ENCODE measurements around the gene SRC.

The SRC gene

GRCh38 chr20:37389844-37390275, 43.9 kb downstream of the SRC start:
- Histone ChIP-seq H3K4me1 (ENCODE audit: insufficient read depth, low read length, severe bottlenecking) (no peaks in the 10 kb centered on the region), H3K36me3 (ENCODE audit: insufficient read depth, low read length) (no peaks in the 10 kb centered on the region), H3F3A (ENCODE audit: insufficient read depth, low read length) (no peaks in the 10 kb centered on the region), H3K4me2 (ENCODE audit: low read length) (no peak overlapping the region), H2AFZ (ENCODE audit: low read length) (no peak overlapping the region), H3K9me2 (ENCODE audit: low read depth, low read length) (no peaks in the 10 kb centered on the region), H3K4me3 (ENCODE audit: low read depth, low read length, poor library complexity, severe bottlenecking) (no peak overlapping the region), H4K20me1 (ENCODE audit: insufficient read depth, low read length) (no peaks in the 10 kb centered on the region), H3K9me3 (ENCODE audit: low read length) (no peaks in the 10 kb centered on the region), H3K79me2 (ENCODE audit: insufficient read depth, low read length) (no peaks in the 10 kb centered on the region), H3K27ac (ENCODE audit: low read depth, low read length, poor library complexity, severe bottlenecking) (no peak overlapping the region), H3K27me3 (ENCODE audit: insufficient read depth, low read length) (no peaks in the 10 kb centered on the region; the same call in 1 of the 2 replicates), H3K9ac (ENCODE audit: low read length) (no peak overlapping the region)
- TF ChIP-seq, protein P1, sequence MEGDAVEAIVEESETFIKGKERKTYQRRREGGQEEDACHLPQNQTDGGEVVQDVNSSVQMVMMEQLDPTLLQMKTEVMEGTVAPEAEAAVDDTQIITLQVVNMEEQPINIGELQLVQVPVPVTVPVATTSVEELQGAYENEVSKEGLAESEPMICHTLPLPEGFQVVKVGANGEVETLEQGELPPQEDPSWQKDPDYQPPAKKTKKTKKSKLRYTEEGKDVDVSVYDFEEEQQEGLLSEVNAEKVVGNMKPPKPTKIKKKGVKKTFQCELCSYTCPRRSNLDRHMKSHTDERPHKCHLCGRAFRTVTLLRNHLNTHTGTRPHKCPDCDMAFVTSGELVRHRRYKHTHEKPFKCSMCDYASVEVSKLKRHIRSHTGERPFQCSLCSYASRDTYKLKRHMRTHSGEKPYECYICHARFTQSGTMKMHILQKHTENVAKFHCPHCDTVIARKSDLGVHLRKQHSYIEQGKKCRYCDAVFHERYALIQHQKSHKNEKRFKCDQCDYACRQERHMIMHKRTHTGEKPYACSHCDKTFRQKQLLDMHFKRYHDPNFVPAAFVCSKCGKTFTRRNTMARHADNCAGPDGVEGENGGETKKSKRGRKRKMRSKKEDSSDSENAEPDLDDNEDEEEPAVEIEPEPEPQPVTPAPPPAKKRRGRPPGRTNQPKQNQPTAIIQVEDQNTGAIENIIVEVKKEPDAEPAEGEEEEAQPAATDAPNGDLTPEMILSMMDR (IDR thresholded peaks at IDR 0.05; ENCODE audit: low read length) = no peak
- TF ChIP-seq EZH2 (IDR thresholded peaks at IDR 0.05; ENCODE audit: borderline replicate concordance, low read length) = no peak

DNA sequence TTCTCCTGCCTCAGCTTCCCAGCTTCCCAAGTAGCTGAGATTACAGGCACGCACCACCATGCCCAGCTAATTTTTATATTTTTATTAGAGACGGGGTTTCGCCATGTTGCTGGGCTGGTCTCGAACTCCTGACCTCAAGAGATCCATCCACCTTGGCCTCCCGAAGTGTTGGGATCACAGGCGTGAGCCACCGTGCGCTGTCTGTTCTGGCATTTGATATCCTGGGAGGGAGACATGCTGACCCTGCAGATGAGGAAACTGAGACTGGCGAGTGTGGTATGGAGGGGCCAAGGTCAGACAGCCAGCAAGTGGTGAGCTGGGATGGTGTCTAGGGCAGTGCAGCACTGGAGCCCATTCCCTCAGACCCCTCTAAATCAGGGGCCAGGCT, 44.6 kb downstream of the SRC start:
- Histone ChIP-seq H4K20me1 (ENCODE audit: insufficient read depth, low read length) (no peaks in the 10 kb centered on the region), H3K4me2 (ENCODE audit: low read length) (no peak overlapping the region), H3F3A (ENCODE audit: insufficient read depth, low read length) (no peaks in the 10 kb centered on the region), H3K36me3 (ENCODE audit: insufficient read depth, low read length) (no peaks in the 10 kb centered on the region), H3K4me3 (ENCODE audit: low read depth, low read length, poor library complexity, severe bottlenecking) (no peak overlapping the region), H3K79me2 (ENCODE audit: insufficient read depth, low read length) (no peaks in the 10 kb centered on the region), H2AFZ (ENCODE audit: low read length) (no peak overlapping the region), H3K27me3 (ENCODE audit: insufficient read depth, low read length) (no peaks in the 10 kb centered on the region; the same call in 1 of the 2 replicates), H3K9me2 (ENCODE audit: low read depth, low read length) (no peaks in the 10 kb centered on the region), H3K27ac (ENCODE audit: low read depth, low read length, poor library complexity, severe bottlenecking) (no peak overlapping the region), H3K9me3 (ENCODE audit: low read length) (no peaks in the 10 kb centered on the region), H3K9ac (ENCODE audit: low read length) (no peak overlapping the region), H3K4me1 (ENCODE audit: insufficient read depth, low read length, severe bottlenecking) (no peaks in the 10 kb centered on the region)
- TF ChIP-seq, protein P1 (IDR thresholded peaks at IDR 0.05; ENCODE audit: low read length) = no peak
- TF ChIP-seq EZH2 (IDR thresholded peaks at IDR 0.05; ENCODE audit: borderline replicate concordance, low read length) = no peak

GRCh38 chr20:37390891-37391525, 45.1 kb downstream of the SRC start:
- H3K9me2 ChIP-seq (ENCODE audit: low read depth, low read length) = no peaks in the 10 kb centered on the region
- no peaks in the 10 kb centered on the region for H3K79me2 ChIP-seq (ENCODE audit: insufficient read depth, low read length)
- H3K4me1 ChIP-seq (ENCODE audit: insufficient read depth, low read length, severe bottlenecking) = no peaks in the 10 kb centered on the region
- H3K4me2 ChIP-seq (ENCODE audit: low read length) = no peak overlapping the region
- TF ChIP-seq, protein P1 (IDR thresholded peaks at IDR 0.05; ENCODE audit: low read length) = no peak
- TF ChIP-seq EZH2 (IDR thresholded peaks at IDR 0.05; ENCODE audit: borderline replicate concordance, low read length) = no peak
- H3K36me3 ChIP-seq (ENCODE audit: insufficient read depth, low read length) = no peaks in the 10 kb centered on the region
- no peak overlapping the region for H2AFZ ChIP-seq (ENCODE audit: low read length)
- H3F3A ChIP-seq (ENCODE audit: insufficient read depth, low read length) = no peaks in the 10 kb centered on the region
- no peaks in the 10 kb centered on the region; the same call in 1 of the 2 replicates for H3K27me3 ChIP-seq (ENCODE audit: insufficient read depth, low read length)
- H3K9me3 ChIP-seq (ENCODE audit: low read length) = no peaks in the 10 kb centered on the region
- no peaks in the 10 kb centered on the region for H4K20me1 ChIP-seq (ENCODE audit: insufficient read depth, low read length)
- no peak overlapping the region for H3K9ac ChIP-seq (ENCODE audit: low read length)
- H3K27ac ChIP-seq (ENCODE audit: low read depth, low read length, poor library complexity, severe bottlenecking) = no peak overlapping the region
- H3K4me3 ChIP-seq (ENCODE audit: low read depth, low read length, poor library complexity, severe bottlenecking) = no peak overlapping the region

Measured in OCI-LY1 (cell line).